ENCODE results near the gene SLC30A1.

The SLC30A1 gene

DNA sequence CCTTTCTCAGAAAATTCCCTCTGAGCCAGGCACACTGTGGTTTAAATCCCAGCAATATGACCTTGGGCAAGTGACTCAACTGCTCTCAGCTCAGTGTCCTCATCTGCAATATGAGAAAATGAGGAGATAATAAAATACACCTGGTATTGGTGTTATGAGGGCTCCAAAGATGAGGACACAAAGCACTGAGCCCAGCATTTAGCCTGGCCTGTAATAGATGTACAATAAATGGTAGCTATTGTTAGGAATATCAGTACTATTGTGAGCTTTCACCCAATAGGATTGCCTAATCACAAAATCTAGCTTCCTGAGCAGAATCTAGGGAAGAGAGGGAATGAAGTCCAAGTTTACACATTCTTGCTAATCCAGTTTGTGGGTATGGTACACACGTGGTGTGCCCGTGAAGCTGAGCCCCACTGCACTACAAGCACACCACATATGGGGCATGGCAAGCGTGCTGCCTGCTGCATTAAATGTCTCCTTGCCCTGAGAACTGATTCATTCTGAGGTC is 24.3 kb upstream of the SLC30A1 start:
- H3K36me3 Mint-ChIP-seq: peaks cover 0 to 4% of the 10 kb centered on the region in 2 donors
- H3K4me1 Mint-ChIP-seq: peaks cover 14 to 34% of the 10 kb centered on the region in 2 donors
- H3K27ac Mint-ChIP-seq: no peak overlapping the region
- ATAC-seq (replicated peaks) (no peak), DNase-seq (no peak)
- no peak overlapping the region for H3K4me3 Mint-ChIP-seq
- peaks cover 0 to 3% of the 10 kb centered on the region in 2 donors for H3K9me3 Mint-ChIP-seq
- peaks cover 0 to 6% of the 10 kb centered on the region in 2 donors for H3K27me3 Mint-ChIP-seq

GRCh38 chr1:211601982-211602670 is 23.2 kb upstream of the SLC30A1 start:
- H3K4me3 Mint-ChIP-seq: no peak overlapping the region
- peaks cover 0 to 4% of the 10 kb centered on the region in 2 donors for H3K36me3 Mint-ChIP-seq
- peaks cover 0 to 3% of the 10 kb centered on the region in 2 donors for H3K9me3 Mint-ChIP-seq
- ATAC-seq (replicated peaks): no peak
- H3K27me3 Mint-ChIP-seq: peaks cover 0 to 6% of the 10 kb centered on the region in 2 donors
- no peak overlapping the region for H3K27ac Mint-ChIP-seq
- DNase-seq: no peak
- H3K4me1 Mint-ChIP-seq: peaks cover 10 to 24% of the 10 kb centered on the region in 2 donors

DNA sequence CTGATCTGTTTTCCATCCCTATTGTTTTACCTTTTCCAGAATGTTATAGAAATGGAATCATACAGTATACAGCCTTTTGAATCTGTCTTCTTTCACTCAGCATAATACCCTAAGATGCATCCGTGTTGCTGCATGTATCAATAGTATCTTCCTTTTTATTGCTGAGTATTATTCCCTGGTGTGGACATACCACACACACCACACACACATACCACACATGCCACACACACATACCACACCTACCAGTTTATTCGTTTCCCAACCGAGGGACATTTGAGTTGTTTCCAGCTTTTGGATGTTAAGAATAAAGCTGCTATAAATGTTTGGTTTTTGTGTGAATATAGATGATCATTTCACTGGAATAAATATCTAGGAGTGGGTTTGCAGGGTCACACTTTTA is 22.2 kb upstream of the SLC30A1 start:
- H3K4me3 Mint-ChIP-seq: no peak overlapping the region
- no peak for DNase-seq
- peaks cover 0 to 6% of the 10 kb centered on the region in 2 donors for H3K27me3 Mint-ChIP-seq
- no peak overlapping the region for H3K27ac Mint-ChIP-seq
- peaks cover 0 to 3% of the 10 kb centered on the region in 2 donors for H3K9me3 Mint-ChIP-seq
- peaks cover 3 to 14% of the 10 kb centered on the region in 2 donors for H3K4me1 Mint-ChIP-seq
- peaks cover 0 to 4% of the 10 kb centered on the region in 2 donors for H3K36me3 Mint-ChIP-seq
- no peak for ATAC-seq (replicated peaks)

DNA sequence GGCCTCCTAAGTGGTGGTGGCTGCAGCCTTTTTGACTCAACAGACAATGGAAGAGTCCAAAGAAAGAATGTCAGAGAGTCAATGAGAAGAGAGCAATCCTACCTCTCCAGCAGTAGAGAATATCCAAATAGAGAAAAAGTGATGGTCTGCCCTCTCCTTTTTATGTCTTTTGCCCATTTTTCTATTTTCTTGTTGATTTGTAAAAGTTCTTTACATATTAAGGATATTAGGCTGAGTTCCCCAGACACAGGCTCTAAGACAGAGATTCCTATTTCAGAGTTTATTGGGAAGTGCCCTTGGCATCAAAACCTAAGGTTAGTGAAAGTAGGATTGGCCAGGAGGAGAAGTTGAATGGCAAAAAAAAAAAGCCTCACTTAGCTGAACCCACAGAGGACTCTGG is 20.3 kb upstream of the SLC30A1 start:
- Mint-ChIP-seq H3K27me3 (peaks cover 0 to 6% of the 10 kb centered on the region in 2 donors), H3K9me3 (peaks cover 0 to 3% of the 10 kb centered on the region in 2 donors), H3K36me3 (peaks cover 0 to 4% of the 10 kb centered on the region in 2 donors), H3K4me1 (peaks cover 0 to 5% of the 10 kb centered on the region in 2 donors), H3K4me3 (no peak overlapping the region), H3K27ac (no peak overlapping the region)
- no peak for DNase-seq
- no peak for ATAC-seq (replicated peaks)

GRCh38 chr1:211598514-211598913 is 19.6 kb upstream of the SLC30A1 start:
- peaks cover 0 to 4% of the 10 kb centered on the region in 2 donors for H3K36me3 Mint-ChIP-seq
- H3K4me3 Mint-ChIP-seq: no peak overlapping the region
- DNase-seq: no peak
- H3K27me3 Mint-ChIP-seq: peaks cover 0 to 6% of the 10 kb centered on the region in 2 donors
- no peak for ATAC-seq (replicated peaks)
- H3K27ac Mint-ChIP-seq: no peak overlapping the region
- peaks cover 0 to 3% of the 10 kb centered on the region in 2 donors for H3K9me3 Mint-ChIP-seq
- H3K4me1 Mint-ChIP-seq: peaks cover 0 to 5% of the 10 kb centered on the region in 2 donors

DNA sequence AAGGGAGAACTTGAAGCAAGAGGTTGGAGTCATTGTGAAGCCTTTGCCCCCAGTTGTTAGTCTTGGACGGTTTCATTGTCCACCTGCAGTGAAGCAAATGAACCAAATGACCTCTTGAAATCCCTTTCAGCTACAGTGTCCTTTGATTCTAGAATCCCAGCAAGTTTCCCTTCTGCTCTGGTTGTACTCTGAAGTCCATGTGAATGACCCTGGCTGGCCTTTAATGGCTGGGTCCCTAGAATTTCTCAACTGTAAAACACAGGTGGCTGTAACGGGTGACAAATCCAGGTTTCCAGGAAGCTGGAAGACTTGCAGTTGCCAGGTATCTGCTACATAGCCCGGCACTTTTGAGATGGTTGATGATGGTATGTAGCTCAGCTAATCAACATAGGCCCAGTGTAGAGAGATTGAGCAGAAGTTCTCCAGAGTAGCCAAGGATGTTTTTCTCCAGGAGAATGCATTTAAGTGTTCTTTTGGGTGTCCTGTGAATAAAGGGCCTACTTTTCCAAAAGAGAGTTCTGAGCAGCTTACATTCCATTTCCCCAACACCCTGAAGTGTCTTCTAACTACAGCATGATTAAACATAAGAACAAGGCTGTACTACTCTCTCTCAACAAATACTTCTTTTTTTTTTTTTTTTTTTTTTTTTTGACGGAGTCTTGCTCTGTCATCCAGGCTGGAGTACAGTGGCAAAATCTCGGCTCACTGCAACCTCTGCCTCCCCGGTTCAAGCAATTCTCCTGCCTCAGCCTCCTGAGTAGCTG is 17.6 kb upstream of the SLC30A1 start:
- no peak overlapping the region for H3K27ac Mint-ChIP-seq

GRCh38 chr1:211595419-211595818 is 16.5 kb upstream of the SLC30A1 start:
- H3K4me3 Mint-ChIP-seq: no peak overlapping the region
- H3K27me3 Mint-ChIP-seq: peaks cover 0 to 7% of the 10 kb centered on the region in 2 donors
- H3K36me3 Mint-ChIP-seq: peaks cover 0 to 4% of the 10 kb centered on the region in 2 donors
- no peak overlapping the region for H3K27ac Mint-ChIP-seq
- H3K4me1 Mint-ChIP-seq: peaks cover 4 to 5% of the 10 kb centered on the region in 2 donors
- peaks cover 0 to 3% of the 10 kb centered on the region in 2 donors for H3K9me3 Mint-ChIP-seq
- no peak for ATAC-seq (replicated peaks)
- no peak for DNase-seq

More for the DNA sequence above, 17.6 kb upstream of the SLC30A1 start:
- Mint-ChIP-seq H3K9me3 (peaks cover 0 to 3% of the 10 kb centered on the region in 2 donors), H3K4me1 (peaks cover 0 to 2% of the 10 kb centered on the region in 2 donors), H3K27me3 (peaks cover 6 to 7% of the 10 kb centered on the region in 2 donors), H3K4me3 (no peak overlapping the region), H3K36me3 (peaks cover 0 to 4% of the 10 kb centered on the region in 2 donors)
- ATAC-seq (replicated peaks) (no peak), DNase-seq (no peak)

GRCh38 chr1:211591980-211592493 is 13.1 kb upstream of the SLC30A1 start:
- no peaks in the 10 kb centered on the region for H3K36me3 Mint-ChIP-seq
- no peaks in the 10 kb centered on the region for H3K9me3 Mint-ChIP-seq
- DNase-seq (no peak), ATAC-seq (replicated peaks) (no peak)
- H3K27ac Mint-ChIP-seq: peak overlapping the region; percentile 43
- peaks cover 11 to 17% of the 10 kb centered on the region in 2 donors for H3K4me1 Mint-ChIP-seq
- H3K27me3 Mint-ChIP-seq: peaks cover 0 to 7% of the 10 kb centered on the region in 2 donors
- H3K4me3 Mint-ChIP-seq: no peak overlapping the region

DNA sequence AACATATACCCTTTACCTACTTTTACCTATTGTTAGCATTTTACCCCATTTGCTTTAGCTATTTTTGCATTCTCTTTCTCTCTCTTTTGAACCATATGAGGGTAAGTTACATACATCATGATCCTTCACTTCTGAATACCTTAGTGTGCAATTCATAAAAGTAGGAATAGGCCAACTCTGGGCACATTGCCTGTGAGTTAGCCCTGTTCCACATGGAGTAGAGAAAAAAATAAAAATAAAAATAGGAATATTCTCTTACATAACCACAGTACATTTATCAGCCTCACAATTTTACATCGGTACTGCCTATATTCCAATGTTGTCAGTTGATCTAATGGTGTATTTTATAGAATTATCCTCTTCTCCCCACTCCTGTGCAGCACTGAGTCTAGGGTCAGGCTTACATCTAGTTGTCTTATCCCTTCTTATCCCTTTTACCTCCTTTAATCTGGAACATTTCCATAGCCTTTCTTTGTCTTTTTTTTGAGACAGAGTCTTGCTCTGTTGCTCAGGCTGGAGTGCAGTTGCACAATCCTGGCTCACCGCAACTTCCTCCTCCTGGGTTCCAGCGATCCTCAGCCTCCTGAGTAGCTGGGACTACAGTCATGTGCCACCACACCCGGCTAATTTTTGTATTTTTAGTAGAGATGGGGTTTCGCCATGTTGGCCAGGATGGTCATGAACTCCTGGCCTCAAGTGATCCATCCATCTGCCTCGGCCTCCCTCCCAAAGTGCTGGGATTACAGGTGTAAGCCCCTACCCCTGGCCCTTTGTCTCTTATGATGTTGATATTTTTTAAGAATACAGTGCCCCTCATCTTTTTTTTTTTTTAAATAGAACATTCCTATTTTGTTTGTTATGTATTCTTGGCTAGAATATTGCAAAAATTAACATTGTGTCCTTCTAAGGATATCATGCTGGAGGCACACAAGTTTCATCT is 11.1 kb upstream of the SLC30A1 start:
- Mint-ChIP-seq H3K4me3 (no peak overlapping the region), H3K36me3 (no peaks in the 10 kb centered on the region), H3K27ac (no peak overlapping the region), H3K4me1 (peaks cover 17 to 24% of the 10 kb centered on the region in 2 donors), H3K9me3 (no peaks in the 10 kb centered on the region), H3K27me3 (peaks cover 0 to 7% of the 10 kb centered on the region in 2 donors)
- ATAC-seq (replicated peaks) (peak; percentile 39 to 54), DNase-seq (no peak)

DNA sequence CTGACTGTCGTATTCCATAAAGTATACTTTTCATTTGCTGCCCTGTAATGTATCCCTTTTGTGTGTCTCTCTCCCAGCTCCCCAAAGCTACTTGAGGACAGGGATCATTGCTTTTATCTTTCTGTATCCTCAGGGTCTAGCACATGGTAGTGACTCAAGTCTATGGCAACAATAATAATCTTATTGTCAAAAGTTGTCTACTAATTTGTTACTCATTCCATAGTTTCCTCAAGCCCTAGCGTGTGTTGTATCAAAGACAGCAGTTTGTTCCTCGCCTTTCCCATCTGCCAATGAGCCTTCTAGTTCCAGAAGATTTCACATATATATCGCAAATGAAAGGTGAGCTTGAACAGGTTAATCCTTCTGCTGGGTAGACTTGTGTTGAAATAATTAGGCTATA is 9.8 kb upstream of the SLC30A1 start:
- no peak overlapping the region for H3K27ac Mint-ChIP-seq
- H3K9me3 Mint-ChIP-seq: no peaks in the 10 kb centered on the region
- no peak for ATAC-seq (replicated peaks)
- H3K36me3 Mint-ChIP-seq: no peaks in the 10 kb centered on the region
- peaks cover 0 to 7% of the 10 kb centered on the region in 2 donors for H3K27me3 Mint-ChIP-seq
- no peak for DNase-seq
- no peak overlapping the region for H3K4me3 Mint-ChIP-seq
- H3K4me1 Mint-ChIP-seq: peaks cover 17 to 24% of the 10 kb centered on the region in 2 donors

DNA sequence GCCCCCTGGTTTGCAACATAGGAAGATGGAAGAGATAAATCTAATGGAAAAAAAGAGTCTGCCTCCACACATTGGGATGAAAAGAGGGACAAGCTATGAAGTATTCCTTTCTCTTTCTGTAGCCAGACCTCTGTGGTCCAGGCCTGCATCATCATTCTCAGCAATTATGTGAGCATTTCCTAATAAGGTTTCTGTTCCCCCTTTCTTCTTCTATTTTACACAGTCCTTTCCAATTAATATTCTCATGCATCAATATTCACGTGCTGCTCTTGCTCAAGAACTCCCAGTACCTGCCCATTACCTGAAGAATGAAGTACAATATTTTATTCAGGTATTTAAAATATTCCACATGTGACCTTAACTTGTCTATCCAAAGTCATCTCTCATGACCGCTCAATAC is 8.2 kb upstream of the SLC30A1 start:
- Mint-ChIP-seq H3K27me3 (peaks cover 0 to 3% of the 10 kb centered on the region in 2 donors), H3K4me1 (peaks cover 15 to 28% of the 10 kb centered on the region in 2 donors), H3K36me3 (no peaks in the 10 kb centered on the region), H3K9me3 (no peaks in the 10 kb centered on the region), H3K4me3 (no peak overlapping the region), H3K27ac (no peak overlapping the region)
- ATAC-seq (replicated peaks) (peak; percentile 58 to 66), DNase-seq (no peak)

DNA sequence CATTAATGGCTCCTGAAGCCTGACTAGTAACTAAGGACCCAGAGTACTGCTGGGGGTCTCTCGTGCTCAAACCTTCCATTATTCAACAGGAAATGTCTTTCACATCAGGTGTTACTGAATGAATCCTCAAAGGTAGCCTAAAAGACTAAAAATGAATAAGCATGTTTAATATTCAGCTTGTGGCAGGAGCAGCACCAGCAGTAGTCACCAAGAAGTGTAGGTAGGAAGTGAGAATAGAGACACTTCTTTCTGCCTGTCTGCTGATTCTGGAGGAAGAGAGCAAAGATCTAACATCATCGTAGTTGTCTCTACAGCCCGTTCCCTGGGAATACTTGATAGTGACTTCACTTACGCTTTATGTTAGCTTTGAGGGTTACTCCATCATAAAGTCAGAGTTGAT is 7.6 kb upstream of the SLC30A1 start:
- H3K4me3 Mint-ChIP-seq: no peak overlapping the region
- H3K4me1 Mint-ChIP-seq: peaks cover 17 to 34% of the 10 kb centered on the region in 2 donors
- H3K27ac Mint-ChIP-seq: no peak overlapping the region
- no peaks in the 10 kb centered on the region for H3K9me3 Mint-ChIP-seq
- peak; percentile 52 for ATAC-seq (replicated peaks)
- no peaks in the 10 kb centered on the region for H3K36me3 Mint-ChIP-seq
- no peaks in the 10 kb centered on the region for H3K27me3 Mint-ChIP-seq
- no peak for DNase-seq

- Mint-ChIP-seq H3K27ac (no peak overlapping the region), H3K36me3 (no peaks in the 10 kb centered on the region), H3K27me3 (no peaks in the 10 kb centered on the region), H3K4me3 (no peak overlapping the region), H3K9me3 (no peaks in the 10 kb centered on the region), H3K4me1 (peaks cover 17 to 34% of the 10 kb centered on the region in 2 donors)
- ATAC-seq (replicated peaks) (no peak), DNase-seq (no peak)
Observed at GRCh38 chr1:211583011-211583992, 4.3 kb upstream of the SLC30A1 start.
